ENCODE results near the gene TRPM3.

Gene TRPM3

DNA sequence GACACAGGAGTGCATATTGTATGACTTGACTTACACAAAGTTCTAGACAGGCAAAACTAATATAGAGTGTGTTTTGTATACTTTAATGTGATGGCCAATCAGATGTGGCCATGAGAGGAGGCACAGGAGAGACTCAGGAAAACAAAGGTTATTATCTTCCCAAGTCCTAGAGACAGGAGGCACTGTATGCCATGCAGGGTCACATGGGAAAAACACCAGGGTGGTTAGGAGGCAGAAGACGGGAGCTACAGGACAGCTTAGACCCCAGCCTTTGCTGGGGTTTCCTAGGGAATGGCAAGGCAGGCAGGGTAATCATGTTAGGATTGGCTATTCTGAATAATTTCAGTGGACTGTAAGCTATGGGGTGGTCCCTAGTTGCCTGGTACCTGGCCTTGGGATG lies 16.2 kb downstream of the TRPM3 start:
- DNase-seq (ENCODE audit: extremely low spot score, insufficient read length, low read depth) (no peak), FAIRE-seq (no peak)

DNA sequence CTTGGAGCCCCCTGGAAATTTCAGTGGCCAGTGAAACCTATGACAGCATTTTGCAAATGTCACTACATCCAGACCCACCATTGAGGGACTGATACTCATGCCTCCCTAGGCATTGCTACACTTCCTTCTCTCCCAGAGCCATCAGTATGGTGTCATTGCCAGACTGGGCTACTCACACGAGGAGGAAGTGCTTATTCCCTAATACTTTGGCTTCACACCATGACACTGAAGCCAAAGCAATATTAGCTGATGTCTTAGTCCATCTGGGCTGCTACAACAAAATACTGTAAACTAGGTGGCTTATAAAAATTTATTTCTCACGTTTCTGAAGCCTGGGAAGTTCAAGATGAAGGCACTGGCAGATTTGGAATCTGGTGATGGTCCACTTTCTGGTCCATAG lies 22.6 kb downstream of the TRPM3 start:
- DNase-seq (ENCODE audit: extremely low spot score, insufficient read length, low read depth) (no peak), FAIRE-seq (no peak)

DNA sequence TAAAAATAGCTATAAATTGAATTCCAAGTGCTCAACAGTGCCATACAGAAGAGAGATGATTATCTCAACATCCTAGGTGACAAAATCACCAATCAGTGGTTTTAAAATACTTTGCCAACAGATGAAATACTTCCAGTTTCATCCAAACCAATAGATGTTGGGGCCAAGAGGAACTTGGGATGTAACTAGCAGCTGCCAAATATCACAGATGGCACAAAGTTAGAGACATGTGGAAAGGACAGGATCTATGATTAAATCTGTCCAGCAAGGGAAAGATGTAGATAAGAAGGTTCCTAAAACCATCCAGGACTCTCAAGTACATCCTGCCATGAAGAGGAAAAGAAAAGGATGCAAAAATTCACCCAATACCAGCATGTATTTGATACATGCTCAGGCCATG lies 23.8 kb downstream of the TRPM3 start:
- DNase-seq (ENCODE audit: extremely low spot score, insufficient read length, low read depth) (no peak), FAIRE-seq (no peak)

DNA sequence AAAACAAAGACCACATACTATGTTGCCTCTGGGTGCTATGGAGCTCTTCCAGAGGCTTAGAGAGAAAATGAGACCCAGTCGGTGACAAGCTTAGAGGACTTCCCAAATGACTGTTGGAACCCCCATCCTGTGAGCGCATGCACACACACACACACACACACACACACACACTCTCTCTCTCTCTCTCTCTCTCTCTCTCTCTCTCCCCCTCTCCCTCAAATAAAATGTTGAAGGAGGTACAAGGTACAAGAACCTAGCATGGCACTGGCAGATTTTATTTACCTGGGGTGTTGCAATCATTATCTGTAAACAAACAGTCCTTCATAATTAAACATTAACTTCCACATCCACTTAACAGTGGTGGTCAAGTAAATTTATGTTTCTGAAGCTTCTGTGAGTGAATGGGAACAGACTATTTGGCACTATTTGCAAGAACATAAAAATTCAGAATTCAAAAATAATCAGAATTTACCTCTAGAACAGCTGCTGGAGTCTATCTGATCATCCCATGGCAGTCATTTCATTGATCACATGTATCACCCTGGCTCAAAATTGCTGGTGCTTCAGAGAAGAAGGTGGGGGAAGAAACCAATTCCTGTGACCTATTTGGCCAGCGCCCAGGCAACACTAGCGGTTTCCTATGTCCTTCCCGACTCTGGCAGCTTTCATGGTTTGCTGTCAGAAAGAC lies 24.9 kb downstream of the TRPM3 start:
- no peak for FAIRE-seq
- DNase-seq (ENCODE audit: extremely low spot score, insufficient read length, low read depth), result no peak

DNA sequence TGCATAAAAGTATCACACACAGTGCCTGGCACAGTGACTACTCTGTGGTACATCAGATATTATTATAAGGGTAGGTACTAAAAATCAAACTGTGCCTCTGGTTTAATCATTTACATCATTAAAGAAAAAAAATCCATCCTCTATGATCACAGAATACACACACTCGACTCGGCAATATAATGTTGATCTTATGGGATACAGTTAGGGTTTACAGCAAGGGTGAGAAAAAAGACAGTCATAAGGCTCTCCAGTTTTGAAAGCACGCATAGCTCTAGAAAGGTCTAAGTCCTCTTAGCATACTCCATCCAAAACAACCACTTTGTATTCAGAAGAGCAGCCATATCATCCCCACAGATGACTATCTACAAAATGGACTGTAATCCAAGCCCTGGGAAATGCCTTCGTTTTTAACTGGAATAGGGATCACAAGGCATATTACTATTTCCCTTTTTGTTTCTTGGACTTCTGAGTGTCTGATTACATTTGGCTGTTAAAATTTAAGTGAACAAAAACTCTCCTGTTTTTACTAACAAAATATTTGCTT lies 26.6 kb downstream of the TRPM3 start:
- FAIRE-seq (no peak), DNase-seq (ENCODE audit: extremely low spot score, insufficient read length, low read depth) (no peak)

DNA sequence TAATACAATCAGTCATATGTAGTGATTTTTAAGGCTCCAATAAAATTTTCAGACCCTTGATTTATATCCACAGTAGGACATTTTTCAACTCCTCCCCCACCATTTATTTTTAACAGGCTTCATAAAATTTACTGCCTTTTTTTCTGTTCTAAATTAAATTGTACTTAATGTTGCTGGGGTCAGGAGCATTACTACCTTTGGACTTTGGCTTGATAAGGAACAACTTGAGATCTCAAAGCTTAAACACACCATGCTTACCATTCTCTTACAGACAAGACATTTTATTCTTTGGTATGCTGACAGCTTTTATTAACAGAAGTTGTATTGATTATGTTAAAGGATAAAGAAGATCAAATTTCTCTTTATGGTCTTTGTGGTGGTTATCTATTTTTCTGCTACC lies 30.5 kb downstream of the TRPM3 start:
- FAIRE-seq (no peak), DNase-seq (ENCODE audit: extremely low spot score, insufficient read length, low read depth) (no peak)

DNA sequence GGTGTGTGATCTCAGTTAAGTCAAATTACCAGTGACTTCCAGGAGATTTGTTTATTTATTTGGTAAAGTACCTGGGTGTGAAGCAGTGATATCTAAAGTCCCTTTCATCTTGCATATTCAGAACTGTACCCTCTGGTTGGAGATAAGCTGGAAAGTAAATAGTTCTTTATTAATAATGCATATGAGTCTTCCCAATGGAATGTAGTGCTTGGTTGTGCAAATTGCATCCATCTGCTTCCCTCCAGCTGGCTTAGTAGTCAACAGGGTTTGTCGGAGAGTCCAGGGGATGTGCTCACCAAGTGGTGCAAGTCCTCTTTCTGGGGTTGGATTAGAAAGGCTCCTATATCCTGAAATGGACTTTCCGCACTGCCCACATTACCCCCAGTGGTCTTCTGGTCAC lies 42.0 kb downstream of the TRPM3 start:
- DNase-seq (ENCODE audit: extremely low spot score, insufficient read length, low read depth) (no peak), FAIRE-seq (no peak)

DNA sequence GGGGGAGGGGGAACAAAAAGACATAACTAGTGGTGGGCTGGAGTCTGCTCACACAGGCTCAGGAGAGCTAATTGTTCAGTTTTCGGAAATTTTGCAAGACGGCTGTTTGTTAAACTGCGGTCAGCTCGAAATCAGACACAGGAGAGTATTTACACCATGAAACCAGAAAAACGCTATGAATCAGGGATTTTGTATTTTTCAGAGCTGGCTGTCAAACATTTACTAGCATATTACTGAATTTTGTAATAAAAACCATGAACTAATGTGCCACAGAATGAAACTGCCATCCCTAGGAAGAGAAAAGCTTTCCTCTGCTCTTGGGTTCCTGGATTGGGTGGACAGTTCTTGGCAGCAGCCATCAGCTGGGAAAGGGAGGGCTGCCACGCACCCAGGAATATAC lies 45.3 kb downstream of the TRPM3 start:
- no peak for FAIRE-seq

DNA sequence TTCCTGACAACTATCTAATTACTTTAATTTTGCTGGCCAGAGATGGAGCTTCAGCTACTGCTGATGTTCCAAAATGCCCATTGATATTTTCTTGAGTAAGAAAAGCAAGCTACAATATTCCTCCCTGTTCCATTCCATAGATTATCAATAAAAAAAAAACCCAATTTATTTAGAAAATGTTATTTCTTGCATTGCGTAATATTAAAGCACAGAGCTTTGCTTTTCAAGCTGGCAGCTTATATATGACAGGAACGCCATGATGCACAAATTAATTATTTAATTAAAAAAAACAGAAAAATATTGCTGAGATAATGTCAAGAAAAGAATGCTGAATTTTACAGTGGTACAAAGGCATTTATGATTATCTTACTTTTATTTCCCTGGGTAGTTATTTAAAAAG lies 47.9 kb downstream of the TRPM3 start:
- no peak for FAIRE-seq
- no peak for DNase-seq (ENCODE audit: extremely low spot score, insufficient read length, low read depth)

More for the DNA sequence above, 45.3 kb downstream of the TRPM3 start:
- DNase-seq (ENCODE audit: extremely low spot score, insufficient read length, low read depth), result no peak

DNA sequence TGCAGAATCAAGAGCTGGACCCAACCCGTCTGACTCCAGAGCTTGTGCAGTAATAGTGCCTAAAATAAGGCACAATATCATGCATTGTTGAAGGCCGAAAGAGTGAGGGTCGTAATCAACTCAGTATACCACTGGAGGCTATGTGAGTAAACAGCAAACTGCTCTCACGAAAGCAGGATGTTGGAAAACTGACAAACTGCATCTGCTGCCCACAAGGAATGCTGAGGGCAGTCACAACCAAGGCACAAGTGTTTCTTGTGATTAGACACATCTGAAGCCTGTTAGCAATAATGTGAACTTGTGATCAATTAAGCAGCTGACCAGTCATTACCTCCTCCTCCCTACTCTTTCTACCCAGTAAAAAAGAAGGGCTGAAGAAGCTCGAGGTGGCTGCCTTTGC lies 48.8 kb downstream of the TRPM3 start:
- no peak for FAIRE-seq
- DNase-seq (ENCODE audit: extremely low spot score, insufficient read length, low read depth), result no peak

DNA sequence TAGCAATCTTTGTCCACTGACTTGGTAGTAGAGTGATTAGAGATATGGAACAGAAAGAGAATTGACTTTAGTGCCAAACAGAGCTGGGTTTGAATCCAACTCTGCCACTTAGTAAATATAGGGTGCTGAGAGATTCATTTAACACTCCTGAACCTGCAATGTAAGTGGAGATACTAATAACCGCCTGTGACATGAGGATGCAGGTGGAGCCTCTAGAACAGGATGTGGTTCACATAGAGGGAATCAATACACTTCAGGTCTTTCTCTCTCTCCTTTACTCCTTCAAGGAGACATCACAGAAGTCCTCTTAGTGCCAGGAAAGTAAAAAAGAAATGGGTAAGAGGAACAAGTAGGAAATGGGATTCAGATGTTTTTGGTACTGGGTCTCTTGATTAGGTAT lies 49.8 kb downstream of the TRPM3 start:
- DNase-seq (ENCODE audit: extremely low spot score, insufficient read length, low read depth) (no peak), FAIRE-seq (no peak)

DNA sequence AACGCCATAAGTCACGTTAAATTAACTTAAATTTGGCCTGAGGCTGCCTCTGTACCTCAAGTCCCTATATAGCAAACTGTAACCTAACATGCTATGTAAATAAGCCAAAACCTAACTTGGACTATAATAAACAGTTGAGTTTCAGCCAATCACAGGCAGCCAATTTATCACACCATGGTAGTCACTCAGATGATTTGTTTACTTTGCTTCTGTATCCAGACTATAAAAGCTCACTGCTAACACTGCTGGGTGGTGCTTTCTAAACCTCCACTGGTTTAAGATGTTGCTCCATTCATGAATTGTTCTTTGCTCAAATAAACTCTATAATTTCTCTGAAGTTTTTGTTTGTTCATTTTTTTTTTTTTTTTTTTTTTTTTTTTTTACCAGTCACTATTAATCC lies 62.8 kb downstream of the TRPM3 start:
- no peak for FAIRE-seq
- DNase-seq (ENCODE audit: extremely low spot score, insufficient read length, low read depth), result no peak

DNA sequence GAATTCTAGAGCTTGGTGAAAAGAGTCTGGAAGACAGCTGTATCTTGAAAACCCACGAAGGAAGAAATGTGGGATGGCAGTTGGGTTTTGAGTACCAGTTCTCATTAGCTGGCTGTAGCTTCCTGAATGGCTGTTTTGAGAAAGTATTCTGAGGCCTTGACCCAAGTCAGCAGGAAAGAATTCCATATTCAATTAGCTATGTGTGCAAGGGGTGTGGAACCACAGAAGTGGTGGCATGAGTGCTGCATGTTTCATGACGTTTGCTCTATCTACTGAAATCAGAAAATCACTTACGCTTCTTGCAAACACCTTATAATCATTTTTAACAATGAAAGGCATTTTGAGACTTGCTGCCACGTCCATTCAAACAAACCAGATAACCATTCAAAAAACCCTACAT lies 69.1 kb downstream of the TRPM3 start:
- FAIRE-seq (no peak), DNase-seq (ENCODE audit: extremely low spot score, insufficient read length, low read depth) (no peak)

DNA sequence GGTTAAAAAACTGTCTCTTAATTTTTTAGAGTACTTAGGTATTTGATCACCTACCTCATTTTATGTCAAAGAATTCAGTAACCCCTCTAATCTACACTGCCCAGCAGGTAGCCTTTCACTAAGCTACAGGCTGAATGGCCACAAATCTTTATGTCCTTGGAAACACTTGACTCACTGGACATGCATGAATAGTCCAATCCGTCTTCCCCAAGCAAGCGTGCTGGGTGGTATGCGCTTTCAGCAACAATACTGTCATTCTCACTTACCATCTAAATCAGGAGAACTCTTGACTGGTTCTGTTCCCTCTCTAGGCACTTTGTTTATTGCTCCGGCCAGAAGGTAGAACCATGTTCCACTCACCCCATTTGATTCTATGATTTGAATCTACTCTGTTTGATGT lies 73.1 kb downstream of the TRPM3 start:
- DNase-seq (ENCODE audit: extremely low spot score, insufficient read length, low read depth) (no peak), FAIRE-seq (no peak)

DNA sequence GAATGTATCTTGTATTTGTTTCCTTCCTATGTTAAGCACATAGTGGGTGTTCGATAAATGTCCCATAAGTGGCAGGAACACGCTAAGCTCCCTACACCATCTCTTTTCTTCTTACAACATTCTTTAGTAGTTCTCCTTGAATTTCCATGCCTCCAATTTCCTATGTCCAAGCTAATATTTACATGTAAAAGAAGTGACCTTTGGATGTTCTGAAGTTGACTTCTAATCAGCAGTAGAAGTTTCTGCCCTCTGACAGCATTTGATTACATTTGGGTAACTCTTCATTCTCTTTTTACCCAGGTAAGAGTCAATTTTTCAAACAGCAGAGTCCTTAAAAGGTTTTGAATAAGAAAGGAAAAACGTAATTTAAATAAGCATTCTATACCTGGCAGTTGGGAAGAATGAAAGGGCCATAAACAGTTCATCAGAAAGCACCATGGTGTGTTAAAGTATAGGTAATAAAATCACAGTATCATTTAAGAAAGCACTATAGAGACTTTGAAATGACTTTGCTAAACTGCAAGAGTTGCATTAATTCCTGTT lies 78.9 kb downstream of the TRPM3 start:
- no peak for FAIRE-seq
- no peak for DNase-seq (ENCODE audit: extremely low spot score, insufficient read length, low read depth)

DNA sequence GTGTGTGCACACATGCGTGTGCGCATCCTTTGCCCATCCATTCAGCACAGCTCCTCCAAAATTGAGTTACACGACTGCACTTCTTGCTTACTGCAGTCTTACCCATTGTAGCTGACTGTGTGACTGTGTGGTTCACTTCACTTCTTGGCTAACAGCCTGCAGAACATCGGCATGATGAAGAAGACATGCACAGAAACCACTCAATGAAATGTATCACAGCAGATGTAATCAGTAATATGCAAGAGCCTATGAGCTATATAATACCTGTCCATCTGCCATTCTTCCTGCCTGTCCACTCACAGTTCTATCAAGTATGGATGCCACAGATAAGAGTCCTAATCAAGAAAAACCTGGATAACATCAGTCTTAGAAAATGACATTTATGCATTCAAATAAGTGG lies 83.9 kb downstream of the TRPM3 start:
- DNase-seq (ENCODE audit: extremely low spot score, insufficient read length, low read depth), result no peak
- no peak for FAIRE-seq

DNA sequence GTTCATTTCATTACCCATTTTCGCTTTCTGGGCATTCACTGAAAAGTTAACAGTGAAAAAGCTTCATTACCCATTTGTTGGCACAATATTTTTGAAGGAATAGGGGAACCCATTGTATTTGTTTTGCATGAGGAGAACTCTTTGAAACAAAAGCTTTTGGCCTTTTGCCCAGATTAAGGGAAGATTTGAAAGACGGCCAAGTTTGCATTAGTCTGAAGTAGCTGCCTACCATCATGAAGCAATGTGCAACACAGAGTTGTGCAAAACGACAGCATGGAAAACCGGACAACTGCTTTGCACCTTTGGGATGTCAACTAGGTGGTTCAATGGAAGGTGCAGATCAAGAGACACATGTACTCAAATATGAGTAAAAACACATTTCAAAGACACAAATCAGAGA lies 84.9 kb downstream of the TRPM3 start:
- FAIRE-seq, result no peak
- DNase-seq (ENCODE audit: extremely low spot score, insufficient read length, low read depth), result no peak

DNA sequence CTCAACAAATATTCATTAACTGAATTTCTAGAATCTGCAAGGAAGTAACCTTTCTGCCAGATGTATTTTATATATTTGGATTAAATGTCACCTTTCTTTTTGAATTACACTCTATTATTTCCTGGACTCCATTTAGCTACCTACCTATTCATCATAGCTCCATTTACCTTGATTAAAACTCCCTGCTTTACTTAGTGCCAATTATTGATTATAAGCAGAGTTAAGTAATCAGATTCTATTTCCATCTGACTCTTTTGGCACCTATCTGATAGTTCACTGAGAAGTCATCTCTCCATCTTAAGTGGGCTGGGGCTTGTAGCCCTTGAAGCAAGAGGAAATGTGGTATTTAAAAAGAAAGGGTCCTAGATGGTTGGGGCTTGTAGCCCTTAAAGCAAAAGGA lies 88.6 kb downstream of the TRPM3 start:
- FAIRE-seq (no peak), DNase-seq (ENCODE audit: extremely low spot score, insufficient read length, low read depth) (no peak)

DNA sequence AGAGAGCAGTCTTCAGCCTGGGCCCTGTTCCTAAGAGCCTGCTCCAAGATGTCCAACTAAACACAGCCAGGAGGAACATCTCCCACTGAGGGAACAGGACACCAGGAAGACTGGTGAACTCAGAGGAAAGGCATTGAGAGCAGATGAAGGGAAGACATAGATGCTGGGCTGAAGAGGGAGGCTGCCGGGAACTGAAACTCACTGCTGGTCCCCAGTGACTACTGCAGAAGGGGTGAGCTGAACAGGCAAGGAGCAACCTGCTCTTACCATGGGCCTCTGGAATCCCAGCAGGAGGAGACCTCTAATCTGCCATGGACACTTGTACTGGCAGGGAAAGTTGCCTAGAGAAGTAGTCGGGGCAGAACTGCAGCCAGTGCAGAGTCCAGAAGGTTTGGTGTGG lies 95.7 kb downstream of the TRPM3 start:
- no peak for FAIRE-seq
- no peak for DNase-seq (ENCODE audit: extremely low spot score, insufficient read length, low read depth)

DNA sequence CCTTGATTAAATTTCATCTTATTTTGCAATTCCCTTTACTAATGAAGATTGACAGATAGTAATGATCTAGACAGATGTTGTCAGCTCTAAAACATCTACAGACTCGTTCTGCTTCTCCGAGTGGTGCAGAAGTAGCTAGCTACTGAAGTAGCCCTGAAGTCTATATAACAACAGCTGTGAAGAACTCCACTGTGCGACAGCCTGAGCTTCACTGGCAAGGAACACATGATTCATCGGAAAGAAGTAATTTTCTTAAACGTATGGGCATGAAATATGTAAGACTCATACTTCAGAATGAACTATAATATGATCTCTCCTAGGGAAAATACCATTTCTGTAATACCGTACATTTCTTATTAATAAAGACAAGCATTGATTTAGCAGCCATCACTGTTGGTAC lies 96.2 kb downstream of the TRPM3 start:
- no peak for FAIRE-seq
- no peak for DNase-seq (ENCODE audit: extremely low spot score, insufficient read length, low read depth)

DNA sequence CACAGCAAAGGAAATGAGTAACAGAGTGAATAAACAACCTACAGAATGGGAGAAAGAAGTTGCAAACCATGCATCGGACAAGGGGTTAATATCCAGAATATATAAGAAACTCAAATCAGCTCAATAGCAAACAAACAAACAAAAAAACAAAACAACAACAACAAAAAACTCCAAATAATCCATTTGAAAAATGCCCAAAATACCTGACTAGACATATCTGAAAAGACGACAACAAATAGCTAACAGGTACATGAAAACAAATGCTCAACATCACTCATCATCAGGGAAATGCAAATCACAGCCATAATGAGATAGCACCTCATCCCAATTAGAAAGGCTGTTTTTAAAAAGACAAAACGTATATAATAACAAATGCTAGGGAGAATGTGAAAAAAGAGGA lies 111.2 kb downstream of the TRPM3 start:
- DNase-seq (ENCODE audit: extremely low spot score, insufficient read length, low read depth), result no peak
- FAIRE-seq, result no peak

DNA sequence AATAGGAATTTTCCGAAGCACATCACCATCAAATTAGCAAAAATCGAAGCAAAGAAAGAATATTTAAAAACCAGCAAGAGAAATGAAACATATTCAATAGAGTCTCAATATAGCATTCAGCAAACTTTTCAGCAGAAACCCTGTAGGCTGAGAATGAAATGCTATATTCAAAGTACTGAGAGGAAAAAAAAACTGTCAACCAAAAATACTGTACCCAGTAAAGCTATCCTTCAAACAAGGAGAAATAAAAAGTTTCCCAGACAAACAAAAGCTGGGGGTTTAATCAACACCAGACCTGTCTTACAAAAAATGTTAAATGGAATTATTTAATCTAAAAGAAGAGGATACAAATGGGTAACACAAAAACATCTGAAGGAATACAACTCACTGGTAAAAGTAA lies 116.0 kb downstream of the TRPM3 start:
- FAIRE-seq (no peak), DNase-seq (ENCODE audit: extremely low spot score, insufficient read length, low read depth) (no peak)

All from GM18507 (cell line).